Adipose tissue (tissue), 3 donors: Measurements from ENCODE around the gene GAD2. TPM values are rescaled to one million over a fixed set of nuclear protein-coding genes. Genes with fewer than 3 reads are reported as not detected.

Experiments used
- H3K27ac ChIP-seq: one replicate; pipeline ENCODE4 v1.5.1; 2013; ENCODE audit warnings: low read depth, low read length
- WGBS, 3 donors: extraction: QIAGEN DNeasy Blood & Tissue Kit; methylation state at CpG; one replicate each; pipeline ENCODE4 v1.1.7; 2013; 5-methylcytosine and 5-hydroxymethylcytosine counted together
- polyA plus RNA-seq, 3 donors: library from polyadenylated mRNA; stranded (reverse); fragments of 200-250 nt; gene quantifications; one replicate each; pipeline ENCODE4 v1.2.3, GENCODE V29; 2013
- donor health status: healthy with polysubstance abuse.
- donor health status: Bipolar disorder and iron deficiency.
- donor health status: healthy.

Gene GAD2
- polyA plus RNA-seq = 1 to 10 TPM in 1 of 3 donors, not detected in 2; 5.9 TPM

- H3K27ac ChIP-seq = no peak within 1 kb of the TSS
Observed at GRCh38 chr10:26216585-26217395, at the start of gene GAD2. Gene GAD2 (plus strand): TSS chr10:26216774. CDS start chr10:26216810, 36 bp downstream.

GRCh38 chr10:26169466-26169865 is 47.1 kb upstream of the GAD2 start:
- 58 to 66% (median 58%) methylated on average over 2 of the region's 2 CpGs for WGBS, 3 donors
- H3K27ac ChIP-seq = no peak overlapping the region

More at GRCh38 chr10:26216585-26217395, at the start of gene GAD2:
- WGBS, 3 donors = 1 to 3% (median 2%) methylated on average over 60 of the region's 60 CpGs

GRCh38 chr10:26172131-26172530 is 44.4 kb upstream of the GAD2 start:
- 58 to 67% (median 61%) methylated on average over 7 of the region's 7 CpGs for WGBS, 3 donors

GRCh38 chr10:26173837-26174236 is 42.7 kb upstream of the GAD2 start:
- no peak overlapping the region for H3K27ac ChIP-seq
- WGBS, 3 donors = 26 to 71% (median 58%) methylated on average over 1 to 2 of the region's 2 CpGs

More at GRCh38 chr10:26172131-26172530, 44.4 kb upstream of the GAD2 start:
- H3K27ac ChIP-seq = no peak overlapping the region

- H3K27ac ChIP-seq = no peak overlapping the region
- WGBS, 3 donors = 74 to 77% (median 76%) methylated on average over 4 of the region's 4 CpGs
Observed at GRCh38 chr10:26177341-26177740, 39.2 kb upstream of the GAD2 start.

- 63 to 73% (median 68%) methylated on average over 5 of the region's 5 CpGs for WGBS, 3 donors
- no peak overlapping the region for H3K27ac ChIP-seq
Observed at GRCh38 chr10:26194275-26194674, 22.3 kb upstream of the GAD2 start.

GRCh38 chr10:26197248-26197647 is 19.3 kb upstream of the GAD2 start:
- WGBS, 3 donors = 85 to 87% (median 86%) methylated on average over 2 of the region's 2 CpGs
- no peak overlapping the region for H3K27ac ChIP-seq

GRCh38 chr10:26198119-26198518 is 18.5 kb upstream of the GAD2 start:
- 69 to 81% (median 80%) methylated on average over 9 of the region's 9 CpGs for whole genome bisulfite sequencing, 3 donors

GRCh38 chr10:26199841-26200240 is 16.7 kb upstream of the GAD2 start:
- 49 to 60% (median 52%) methylated on average over 4 of the region's 4 CpGs for WGBS, 3 donors
- no peak overlapping the region for H3K27ac ChIP-seq

More at GRCh38 chr10:26198119-26198518, 18.5 kb upstream of the GAD2 start:
- H3K27ac ChIP-seq = no peak overlapping the region

GRCh38 chr10:26205223-26205622 is 11.4 kb upstream of the GAD2 start:
- no peak overlapping the region for H3K27ac ChIP-seq
- 47 to 78% (median 68%) methylated on average over 2 of the region's 2 CpGs for WGBS, 3 donors

GRCh38 chr10:26211781-26212444 is 4.7 kb upstream of the GAD2 start:
- H3K27ac ChIP-seq = no peak overlapping the region
- 6 to 11% (median 7%) methylated on average over 34 to 37 of the region's 37 CpGs for WGBS, 3 donors

- no peak overlapping the region for H3K27ac ChIP-seq
- WGBS, 3 donors = 6 to 8% (median 6%) methylated on average over 12 of the region's 12 CpGs
Observed at GRCh38 chr10:26212511-26212910, 4.1 kb upstream of the GAD2 start.

- no peak overlapping the region for H3K27ac ChIP-seq
- 19 to 24% (median 22%) methylated on average over 11 of the region's 11 CpGs for WGBS, 3 donors
Observed at GRCh38 chr10:26213157-26213800, 3.3 kb upstream of the GAD2 start.

- WGBS, 3 donors = 9 to 10% (median 9%) methylated on average over 7 of the region's 7 CpGs
- H3K27ac ChIP-seq = no peak overlapping the region
Observed at GRCh38 chr10:26214004-26214403, 2.6 kb upstream of the GAD2 start.

GRCh38 chr10:26214551-26215395 is 1.8 kb upstream of the GAD2 start:
- H3K27ac ChIP-seq = no peak overlapping the region
- 5 to 8% (median 6%) methylated on average over 34 of the region's 34 CpGs for WGBS, 3 donors

- H3K27ac ChIP-seq = no peak overlapping the region
- WGBS, 3 donors = 1 to 3% (median 2%) methylated on average over 31 of the region's 31 CpGs
Observed at GRCh38 chr10:26215396-26215934, 1.1 kb upstream of the GAD2 start.

- WGBS, 3 donors = 0 to 1% (median 1%) methylated on average over 56 to 57 of the region's 57 CpGs
- H3K27ac ChIP-seq = no peak overlapping the region
Observed at GRCh38 chr10:26215935-26216584, 514 bp upstream of the GAD2 start.
